ENCODE results near the gene CCDC61.

GRCh38 chr19:46065486-46066071, 70.3 kb downstream of the CCDC61 start:
- TF ChIP-seq, protein P1, sequence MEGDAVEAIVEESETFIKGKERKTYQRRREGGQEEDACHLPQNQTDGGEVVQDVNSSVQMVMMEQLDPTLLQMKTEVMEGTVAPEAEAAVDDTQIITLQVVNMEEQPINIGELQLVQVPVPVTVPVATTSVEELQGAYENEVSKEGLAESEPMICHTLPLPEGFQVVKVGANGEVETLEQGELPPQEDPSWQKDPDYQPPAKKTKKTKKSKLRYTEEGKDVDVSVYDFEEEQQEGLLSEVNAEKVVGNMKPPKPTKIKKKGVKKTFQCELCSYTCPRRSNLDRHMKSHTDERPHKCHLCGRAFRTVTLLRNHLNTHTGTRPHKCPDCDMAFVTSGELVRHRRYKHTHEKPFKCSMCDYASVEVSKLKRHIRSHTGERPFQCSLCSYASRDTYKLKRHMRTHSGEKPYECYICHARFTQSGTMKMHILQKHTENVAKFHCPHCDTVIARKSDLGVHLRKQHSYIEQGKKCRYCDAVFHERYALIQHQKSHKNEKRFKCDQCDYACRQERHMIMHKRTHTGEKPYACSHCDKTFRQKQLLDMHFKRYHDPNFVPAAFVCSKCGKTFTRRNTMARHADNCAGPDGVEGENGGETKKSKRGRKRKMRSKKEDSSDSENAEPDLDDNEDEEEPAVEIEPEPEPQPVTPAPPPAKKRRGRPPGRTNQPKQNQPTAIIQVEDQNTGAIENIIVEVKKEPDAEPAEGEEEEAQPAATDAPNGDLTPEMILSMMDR (IDR thresholded peaks at IDR 0.05): no peak
- TF ChIP-seq POLR2A (IDR thresholded peaks at IDR 0.05): no peak

Measured in Peyer's patch (tissue), 4 donors.